B cell (primary cell): ENCODE measurements around the gene SLC9A9.

ENCODE experiments used
- CTCF ChIP-seq: fragments of 200-600 bp; IDR thresholded peaks from one replicate; pipeline ENCODE4 v1.8.0; 2022; ENCODE audit warnings: antibody characterized with exemption, mild to moderate bottlenecking
- EZH2 ChIP-seq: IDR thresholded peaks from 2 replicates; pipeline ENCODE4 v1.6.1; 2012; ENCODE audit warnings: borderline replicate concordance, low read depth, mild to moderate bottlenecking, moderate library complexity, low read length; ENCODE audit not compliant: insufficient read depth, poor library complexity, severe bottlenecking

DNA sequence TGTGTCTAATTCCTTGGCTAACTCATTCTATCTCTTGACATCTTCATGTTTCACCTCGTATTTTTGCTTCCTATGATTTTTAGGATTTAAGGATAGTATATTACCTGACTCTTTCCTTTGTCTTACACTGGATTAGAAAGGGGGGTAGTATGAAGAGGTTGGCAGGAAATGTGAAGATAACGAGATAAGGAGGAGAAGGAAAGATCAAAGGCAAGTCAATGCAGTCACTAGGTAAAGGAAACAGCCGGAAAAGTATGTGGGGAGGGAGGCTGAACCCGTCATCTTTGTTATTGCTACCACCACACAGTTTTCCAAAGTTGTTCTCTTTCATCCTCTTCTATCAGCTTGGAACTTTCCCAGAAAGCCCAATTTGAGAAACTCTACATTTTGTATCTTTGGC is 90.6 kb downstream of the SLC9A9 start:
- no peak for TF ChIP-seq CTCF
- TF ChIP-seq EZH2 = no peak
